ENCODE data around the gene ARL4D. TPM values are rescaled to one million over a fixed set of nuclear protein-coding genes. Genes with fewer than 3 reads are reported as not detected.

ARL4D gene
- total and polyA plus RNA-seq, 2 donors (not counting 3 experiments of a cell fraction or from before 2014, with no cell fraction given) = 3.8 to 4.1 TPM

DNA sequence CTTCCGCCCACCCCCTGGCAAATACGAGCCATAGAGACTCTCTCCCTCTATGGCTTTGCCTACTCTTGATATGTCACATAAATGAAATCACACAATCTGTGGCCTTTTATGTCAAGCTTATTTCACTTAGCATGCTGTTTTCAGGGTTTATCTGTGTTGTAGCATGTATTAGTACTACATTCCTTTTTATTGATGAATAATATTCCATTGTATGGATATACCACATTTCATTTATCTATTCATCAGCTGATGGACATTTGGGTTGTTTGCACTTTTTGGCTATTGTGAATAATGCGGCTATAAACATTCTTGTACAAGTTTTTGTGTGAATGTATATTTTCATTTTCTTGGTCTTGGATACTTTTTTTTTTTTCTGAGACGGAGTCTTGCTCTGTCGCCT is 48.0 kb downstream of the ARL4D start:
- Histone ChIP-seq H3K4me3 (replicated peaks in 1 of 3; ENCODE audit: insufficient read depth in 1 of 3, low read depth in 1 of 3, low read length in 3 of 3) (no peak overlapping the region), H3K4me1 (ENCODE audit: control insufficient read depth, extremely low read depth, insufficient read depth, low read length) (no peaks in the 10 kb centered on the region), H3K79me2 (ENCODE audit: control insufficient read depth, insufficient read depth, low read length) (no peaks in the 10 kb centered on the region), H3K9me3 (replicated peaks; ENCODE audit: control insufficient read depth, insufficient read depth, low read length) (no peaks in the 10 kb centered on the region), H3K36me3 (ENCODE audit: control insufficient read depth in 2 of 2, extremely low read depth in 1 of 2, insufficient read depth in 2 of 2, low read length in 2 of 2) (no peaks in the 10 kb centered on the region), H4K20me1 (replicated peaks; ENCODE audit: control insufficient read depth, extremely low read depth, insufficient read depth, low read length) (no peaks in the 10 kb centered on the region), H3K27me3 (ENCODE audit: control insufficient read depth in 2 of 2, insufficient read depth in 2 of 2, low read length in 2 of 2) (peaks cover 4 to 6% of the 10 kb centered on the region in 2 experiments), H3K4me2 (ENCODE audit: insufficient read depth, low read length) (no peak overlapping the region), H2AFZ (ENCODE audit: low read depth, low read length) (no peak overlapping the region), H3K27ac (ENCODE audit: insufficient read depth, low read depth, low read length) (no peak overlapping the region), H3K9me1 (replicated peaks; ENCODE audit: control insufficient read depth, extremely low read depth, insufficient read depth, low read length) (no peaks in the 10 kb centered on the region), H3K9ac (replicated peaks; ENCODE audit: extremely low read depth, insufficient read depth, low read length) (no peak overlapping the region)
- no TSS peak for BruUV-seq (replicated peaks)
- ChIA-PET CTCF (interaction anchor here (1.0 kb wide), 1 partner anchor 14 kb away, joined by 3 read pairs; no protein-coding TSS in a partner anchor), POLR2A (interaction anchor here (0.9 kb wide), 1 partner anchor 190 kb away, joined by 5 read pairs; no protein-coding TSS in a partner anchor)
- DNase-seq (ENCODE audit: low read depth, low spot score) = no peak
- dilution Hi-C loops (cut with MboI; ENCODE audit: extremely low pct_ligation_motif_present, low sequenced_read_pairs) = no loop called here
- FAIRE-seq = no peak
- no peak for TF ChIP-seq EZH2 (IDR thresholded peaks at IDR 0.05; ENCODE audit: borderline replicate concordance, low read depth, low read length, severe bottlenecking)
- TF ChIP-seq POLR2AphosphoS5 (IDR thresholded peaks at IDR 0.05; ENCODE audit: insufficient read depth, low read depth, low read length) = no peak
- TF ChIP-seq, protein P1, sequence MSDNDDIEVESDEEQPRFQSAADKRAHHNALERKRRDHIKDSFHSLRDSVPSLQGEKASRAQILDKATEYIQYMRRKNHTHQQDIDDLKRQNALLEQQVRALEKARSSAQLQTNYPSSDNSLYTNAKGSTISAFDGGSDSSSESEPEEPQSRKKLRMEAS (IDR thresholded peaks at IDR 0.05; ENCODE audit: insufficient read depth, insufficient read length) = no peak
- TF ChIP-seq JUN (IDR thresholded peaks at IDR 0.05; ENCODE audit: borderline replicate concordance, insufficient read depth, insufficient read length, low read depth) = no peak
- TF ChIP-seq, protein P2, sequence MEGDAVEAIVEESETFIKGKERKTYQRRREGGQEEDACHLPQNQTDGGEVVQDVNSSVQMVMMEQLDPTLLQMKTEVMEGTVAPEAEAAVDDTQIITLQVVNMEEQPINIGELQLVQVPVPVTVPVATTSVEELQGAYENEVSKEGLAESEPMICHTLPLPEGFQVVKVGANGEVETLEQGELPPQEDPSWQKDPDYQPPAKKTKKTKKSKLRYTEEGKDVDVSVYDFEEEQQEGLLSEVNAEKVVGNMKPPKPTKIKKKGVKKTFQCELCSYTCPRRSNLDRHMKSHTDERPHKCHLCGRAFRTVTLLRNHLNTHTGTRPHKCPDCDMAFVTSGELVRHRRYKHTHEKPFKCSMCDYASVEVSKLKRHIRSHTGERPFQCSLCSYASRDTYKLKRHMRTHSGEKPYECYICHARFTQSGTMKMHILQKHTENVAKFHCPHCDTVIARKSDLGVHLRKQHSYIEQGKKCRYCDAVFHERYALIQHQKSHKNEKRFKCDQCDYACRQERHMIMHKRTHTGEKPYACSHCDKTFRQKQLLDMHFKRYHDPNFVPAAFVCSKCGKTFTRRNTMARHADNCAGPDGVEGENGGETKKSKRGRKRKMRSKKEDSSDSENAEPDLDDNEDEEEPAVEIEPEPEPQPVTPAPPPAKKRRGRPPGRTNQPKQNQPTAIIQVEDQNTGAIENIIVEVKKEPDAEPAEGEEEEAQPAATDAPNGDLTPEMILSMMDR (IDR thresholded peaks at IDR 0.05; ENCODE audit: extremely low read depth in 1 of 2, insufficient read depth in 1 of 2, low read depth in 1 of 2, low read length in 2 of 2) = no peak
- no peak for TF ChIP-seq GATA2 (IDR thresholded peaks at IDR 0.05; ENCODE audit: insufficient read depth, insufficient read length, low read depth, low read length)
- no peak for TF ChIP-seq MYC (IDR thresholded peaks at IDR 0.05; ENCODE audit: low read depth, low read length)
- no peak for TF ChIP-seq POLR2A (IDR thresholded peaks at IDR 0.05; ENCODE audit: low read depth, low read length)
- TF ChIP-seq FOS (IDR thresholded peaks at IDR 0.05; ENCODE audit: borderline replicate concordance, insufficient read depth, low read length) = no peak
- intact Hi-C loops (cut with micrococcal nuclease) = no loop called here

Measured in endothelial cell of umbilical vein (primary cell).